ENCODE measurements around the gene GRIK1.

Gene GRIK1

DNA sequence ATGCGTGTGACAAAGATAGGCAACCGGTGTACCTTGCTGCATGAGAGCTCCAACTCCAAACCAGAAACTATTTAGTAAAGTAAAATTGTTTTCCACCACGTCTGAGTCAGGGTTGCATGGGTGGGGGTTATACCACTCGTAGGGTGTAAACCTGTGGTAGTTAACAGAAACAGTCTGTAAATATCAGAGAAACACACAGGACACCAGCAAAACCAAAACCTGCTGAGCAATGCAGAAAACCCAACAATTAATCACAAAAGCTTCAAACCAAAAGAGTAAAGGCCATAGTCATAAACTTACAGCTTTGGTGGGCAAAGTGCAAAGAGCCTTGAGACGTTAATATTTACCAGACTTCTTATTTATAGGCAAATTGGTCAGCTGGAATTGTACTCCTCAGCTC, 358.4 kb downstream of the GRIK1 start:
- no peak for DNase-seq

DNA sequence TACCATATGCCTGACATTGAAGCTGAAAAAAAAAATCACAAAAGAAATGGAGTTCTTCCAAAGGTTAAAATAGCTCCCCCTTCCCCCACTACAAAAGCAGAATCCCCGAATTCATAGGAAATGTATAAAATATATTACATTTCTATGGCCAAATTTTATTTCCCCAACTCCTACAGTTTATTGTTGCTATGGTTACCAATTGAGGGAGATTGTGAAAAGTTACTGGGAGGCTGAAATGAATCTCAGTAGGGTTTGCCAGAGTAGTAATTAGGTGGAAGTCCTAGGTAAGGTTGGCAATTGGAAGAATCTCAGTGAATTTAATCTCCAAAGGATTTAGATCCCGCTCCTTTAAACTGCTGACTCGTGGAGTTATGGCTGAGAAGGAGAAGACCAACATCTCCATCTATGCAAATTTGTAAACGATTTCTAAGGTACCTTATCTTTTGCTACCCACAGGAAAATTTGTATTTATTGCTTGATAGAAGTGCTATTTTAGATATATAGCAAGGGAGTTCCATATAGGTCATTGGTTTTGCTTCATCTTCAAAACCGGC, 359.0 kb downstream of the GRIK1 start:
- no peak for DNase-seq

DNA sequence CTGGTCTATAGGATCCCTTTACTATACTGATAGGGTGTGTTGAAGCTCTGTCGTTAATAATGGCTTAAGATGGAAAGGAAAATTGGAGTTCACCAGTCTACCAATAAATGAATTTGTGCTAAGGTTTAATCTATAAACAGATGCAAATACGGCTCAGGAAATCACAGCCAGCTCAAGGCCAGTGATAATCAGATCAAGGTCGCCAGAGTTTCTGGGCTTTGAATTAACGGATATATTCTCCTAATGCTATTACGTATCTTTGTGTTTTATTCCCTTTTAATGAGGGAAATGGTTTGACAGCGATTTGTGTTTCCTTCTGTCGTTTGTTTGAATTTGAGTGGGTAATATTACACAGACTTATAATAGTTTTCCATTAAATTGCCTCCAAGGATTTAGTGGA, 361.5 kb downstream of the GRIK1 start:
- DNase-seq, result no peak

DNA sequence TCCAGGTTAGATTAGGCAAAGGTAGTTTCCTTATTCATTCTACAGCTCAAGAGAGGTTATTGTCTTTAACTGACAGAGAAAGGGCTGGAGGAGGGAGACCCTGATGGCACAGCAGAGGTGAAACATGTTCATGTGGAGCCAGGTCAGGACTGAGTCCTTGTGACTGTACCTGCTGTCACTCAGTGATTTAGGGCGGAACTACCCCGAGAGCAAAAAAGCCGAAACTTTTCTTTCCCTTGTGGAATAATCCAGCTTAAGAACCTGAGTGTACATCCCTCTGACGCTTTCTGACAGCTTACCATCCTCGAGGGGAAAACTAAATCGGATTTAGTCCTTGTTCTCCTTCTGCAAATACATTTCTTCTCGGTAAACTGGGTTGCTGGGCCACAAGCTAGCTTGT, 367.8 kb downstream of the GRIK1 start:
- no peak for DNase-seq

DNA sequence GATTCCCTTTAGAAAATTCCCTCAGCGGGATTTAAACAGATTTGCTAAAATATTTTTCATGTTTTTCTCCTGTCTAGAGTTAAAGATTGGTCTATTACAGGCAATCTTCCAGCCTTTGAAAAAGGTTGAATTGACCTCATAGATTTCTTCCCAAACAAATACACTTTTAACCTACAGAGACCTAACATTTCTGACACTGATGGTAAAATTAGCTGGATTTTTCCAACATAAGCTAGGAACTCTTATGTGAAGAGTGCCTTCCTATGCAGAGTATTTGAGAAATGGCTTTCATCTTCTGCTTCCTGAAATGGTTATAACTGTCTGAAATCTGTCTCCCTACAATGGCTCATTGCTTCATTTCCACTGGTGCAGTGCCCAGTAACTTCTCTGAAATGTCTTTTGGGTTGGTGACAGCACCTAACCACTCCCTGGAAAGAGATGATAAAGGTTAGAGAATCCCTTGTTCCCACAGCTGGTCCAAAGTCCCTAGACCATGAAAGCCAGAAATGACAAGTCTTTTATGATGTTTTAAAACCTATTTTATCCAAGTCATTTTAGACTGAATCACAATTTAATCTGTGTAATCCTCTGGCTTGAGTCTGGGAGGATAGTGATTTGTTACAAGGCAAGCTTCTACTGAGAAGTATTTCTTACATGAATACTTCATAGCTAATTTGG, 371.6 kb downstream of the GRIK1 start:
- no peak for DNase-seq

DNA sequence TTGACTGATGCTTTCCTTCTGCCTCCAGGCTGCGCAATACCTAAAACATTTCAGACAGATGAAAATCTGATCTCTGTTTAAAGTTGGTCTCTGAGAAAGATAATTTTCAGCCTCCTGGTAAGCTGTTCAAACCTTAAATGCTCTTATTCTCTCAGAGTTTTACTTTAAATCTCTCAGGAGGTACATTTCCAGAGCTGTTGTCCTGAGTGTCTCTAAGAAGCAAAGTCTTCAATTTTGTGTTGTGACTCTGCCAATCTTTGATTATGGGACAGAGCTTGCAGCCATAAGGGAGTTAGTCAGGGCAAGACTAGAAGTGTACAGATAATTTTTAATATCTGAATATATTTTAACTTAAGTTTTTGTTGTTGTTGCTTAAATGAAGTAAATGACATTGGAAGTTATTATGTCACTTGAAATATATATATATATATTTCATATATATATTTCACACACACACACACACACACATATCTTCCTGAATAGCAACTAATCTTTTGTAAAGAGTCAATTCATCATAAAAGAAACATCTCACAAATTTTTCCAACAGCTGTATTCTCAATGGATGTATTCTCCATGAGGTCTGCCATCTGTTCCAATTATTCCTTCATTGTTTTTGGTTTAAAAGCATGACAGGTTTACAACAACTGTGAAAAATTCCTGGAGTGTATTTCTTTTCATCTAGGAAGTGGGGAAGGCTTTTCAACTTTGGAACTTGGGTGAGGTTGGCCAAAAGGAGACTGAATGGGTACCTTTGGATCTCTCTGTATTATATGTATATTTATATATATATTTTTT, 381.7 kb downstream of the GRIK1 start:
- no peak for DNase-seq

DNA sequence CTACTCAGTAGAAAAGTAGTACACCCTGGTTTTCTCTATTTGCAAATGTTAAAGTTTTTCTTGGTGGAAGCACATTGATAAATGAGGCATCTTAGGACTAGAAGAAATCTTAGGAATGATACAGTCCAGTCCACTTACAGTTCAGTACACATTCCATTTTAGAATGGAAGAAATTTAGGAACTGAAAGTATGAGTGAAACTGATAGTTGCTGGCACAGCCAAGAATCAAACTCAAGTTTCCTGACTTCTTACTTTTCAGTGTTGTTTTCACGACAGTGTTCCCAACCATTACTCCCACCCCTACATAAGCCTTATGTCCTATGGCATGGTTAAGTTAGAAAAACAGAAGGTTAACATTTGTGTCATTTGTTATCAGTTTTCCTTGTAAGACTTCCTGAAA, 382.6 kb downstream of the GRIK1 start:
- no peak for DNase-seq

DNA sequence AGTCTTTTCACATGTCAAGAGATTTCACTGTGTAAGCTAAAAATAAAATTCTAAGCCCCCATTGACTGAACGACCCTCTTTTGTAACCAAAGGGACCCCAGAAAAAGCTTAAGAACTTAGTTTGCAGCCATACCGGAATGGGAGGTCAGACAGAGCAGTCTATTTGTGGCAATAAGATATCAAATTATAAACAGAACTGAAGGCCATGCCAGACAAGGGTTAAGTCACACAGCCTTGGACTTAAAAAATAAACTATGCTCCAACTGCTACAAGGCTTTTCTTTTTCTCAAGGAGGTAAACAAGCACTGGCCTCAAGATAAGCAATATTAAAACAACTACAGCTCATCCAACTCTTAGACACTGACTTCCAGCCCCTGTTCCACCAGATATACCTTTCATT, 384.2 kb downstream of the GRIK1 start:
- DNase-seq, result no peak

DNA sequence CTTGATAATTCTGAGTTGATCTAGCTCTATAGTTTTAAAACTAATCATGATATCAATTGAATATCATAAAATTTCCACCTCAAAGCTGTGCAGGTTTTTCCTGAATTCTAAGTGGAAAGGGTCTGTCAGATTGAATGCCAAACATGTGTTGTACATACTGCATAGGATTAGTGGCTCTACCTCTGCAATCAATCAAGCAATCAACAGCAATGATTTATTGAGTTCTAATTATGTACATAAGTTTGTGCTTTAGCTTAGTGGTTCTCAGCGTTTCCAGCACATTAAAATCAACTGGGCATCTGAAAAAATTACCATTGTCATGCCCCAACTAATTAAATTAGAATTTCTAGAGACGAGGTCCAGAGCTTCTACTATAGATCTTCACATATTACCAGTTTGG, 389.6 kb downstream of the GRIK1 start:
- no peak for DNase-seq

DNA sequence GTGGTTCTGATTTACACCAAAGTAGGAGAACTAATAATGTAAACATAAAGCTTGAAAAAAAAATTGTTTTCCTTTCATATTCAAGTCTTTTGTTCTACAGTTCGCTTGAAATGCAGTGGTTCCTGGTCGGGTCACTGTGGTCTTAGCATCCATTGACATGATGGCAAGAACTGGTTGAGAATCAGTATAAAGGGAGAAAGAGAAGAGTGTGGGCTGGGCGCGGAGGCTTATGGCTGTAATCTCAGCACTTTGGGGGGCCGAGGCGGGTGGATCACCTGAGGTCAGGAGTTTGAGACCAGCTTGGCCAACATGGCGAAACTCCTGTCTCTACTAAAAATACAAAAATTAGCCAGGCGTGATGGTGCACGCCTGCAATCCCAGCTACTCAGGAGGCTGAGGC, 390.2 kb downstream of the GRIK1 start:
- no peak for DNase-seq

DNA sequence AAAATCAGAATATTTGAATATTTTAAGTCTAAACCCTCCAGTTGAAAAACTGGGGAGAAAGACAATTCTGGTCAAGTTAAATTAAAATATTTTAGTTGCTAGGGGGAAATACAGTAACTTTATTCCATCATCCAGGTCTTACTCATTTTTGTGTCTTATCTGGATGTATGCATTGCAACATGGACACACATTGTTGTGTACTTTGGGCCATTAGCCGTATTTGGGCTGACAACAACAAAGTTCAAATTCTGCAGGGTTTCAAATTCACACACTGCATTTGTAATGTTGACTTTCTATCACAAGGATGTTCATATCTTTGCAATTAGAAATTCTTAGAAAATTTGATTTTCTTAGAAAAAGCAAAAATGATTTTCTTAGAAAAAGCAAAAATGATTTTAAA, 391.8 kb downstream of the GRIK1 start:
- no peak for DNase-seq

DNA sequence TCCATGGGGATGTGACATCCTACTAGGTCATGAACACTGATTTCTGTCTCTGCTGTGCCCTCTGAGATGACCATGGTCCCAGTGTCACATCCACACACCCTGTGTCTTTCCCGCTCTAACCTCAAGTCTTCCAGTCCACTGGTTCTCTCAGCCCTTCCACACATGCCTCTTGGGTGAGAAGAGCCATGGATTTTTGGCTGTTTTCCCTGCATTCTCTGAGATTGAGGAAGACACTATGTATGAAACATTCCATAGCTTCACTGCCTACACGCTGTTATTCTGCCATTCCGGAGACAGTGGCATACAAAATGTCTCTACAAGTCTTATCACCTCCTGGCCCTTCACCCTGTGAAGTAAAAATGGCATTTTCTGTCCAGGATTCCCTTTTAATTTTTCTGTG, 393.7 kb downstream of the GRIK1 start:
- no peak for DNase-seq

DNA sequence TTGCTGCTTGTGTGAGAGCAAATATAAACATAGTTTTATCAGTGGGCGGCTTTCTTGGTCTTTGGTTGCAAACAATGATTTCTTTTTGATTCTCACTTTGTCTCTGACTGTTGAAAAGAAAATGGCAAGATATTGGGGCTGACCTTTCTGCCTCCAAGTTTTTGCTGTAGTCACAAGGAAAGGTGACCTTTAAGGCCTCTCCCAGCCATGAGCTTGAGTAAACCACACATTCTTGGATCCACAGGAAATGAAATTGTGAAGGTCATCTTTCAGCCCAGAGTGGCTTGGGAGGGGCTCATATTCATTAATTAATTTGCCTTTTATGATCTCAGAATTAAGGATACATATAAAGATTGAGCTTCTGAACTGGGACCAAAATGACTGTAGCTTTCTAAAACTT, 399.5 kb downstream of the GRIK1 start:
- DNase-seq, result no peak

DNA sequence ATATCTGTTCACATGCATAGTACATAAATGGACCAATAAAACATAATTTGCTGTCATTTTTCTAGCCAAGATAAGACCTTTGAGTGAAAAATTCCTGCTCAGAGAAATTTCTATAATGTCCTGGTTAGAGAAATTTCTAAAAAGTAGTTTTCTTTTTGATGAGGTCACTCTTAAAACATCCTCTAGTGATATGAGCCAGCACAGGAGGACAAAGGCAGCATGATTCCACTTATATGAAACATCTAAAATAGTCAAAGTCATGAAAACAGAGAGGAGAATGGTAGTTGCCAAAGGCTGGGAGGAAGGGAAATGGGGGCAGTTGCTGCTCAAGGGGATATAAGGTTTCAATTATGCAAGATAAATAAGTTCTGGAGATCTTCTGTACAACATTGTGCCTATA, 401.7 kb downstream of the GRIK1 start:
- DNase-seq, result no peak

DNA sequence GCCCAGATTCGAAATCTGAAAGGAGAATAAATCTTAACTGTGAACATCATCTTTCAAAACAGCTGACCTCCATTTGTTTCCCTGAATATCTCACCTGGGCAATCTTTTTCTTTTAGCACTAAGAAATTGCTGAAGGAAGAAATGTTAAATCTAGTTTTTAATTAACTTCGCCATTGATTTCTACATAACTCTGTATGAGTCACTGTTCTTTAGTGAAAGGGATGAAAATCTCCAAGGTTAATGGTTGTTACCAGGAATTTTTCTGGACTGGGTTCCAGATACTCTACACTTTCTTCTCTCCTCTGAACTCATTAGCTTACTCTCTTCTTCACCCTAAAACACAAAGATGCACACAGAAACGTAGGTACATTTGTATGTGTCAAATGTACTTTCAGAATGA, 405.3 kb downstream of the GRIK1 start:
- no peak for DNase-seq

DNA sequence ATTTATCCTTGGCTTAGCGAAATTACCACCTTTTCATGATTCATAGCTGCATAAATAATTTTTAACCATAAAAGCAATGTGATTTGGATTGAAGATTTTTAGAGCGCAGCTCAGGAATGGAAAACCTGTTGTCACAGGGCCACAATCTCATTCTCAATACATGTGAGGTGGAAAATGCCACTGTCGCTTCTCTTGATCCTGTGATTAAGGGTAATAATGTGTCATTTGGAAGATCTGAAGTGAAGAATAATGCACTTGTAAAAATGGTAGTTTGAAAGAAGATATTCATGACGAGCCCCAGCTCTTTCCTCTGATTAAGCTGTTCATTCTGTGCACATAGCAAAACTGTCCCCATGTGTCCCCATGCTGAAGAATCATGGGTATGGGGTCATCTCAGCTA, 410.7 kb downstream of the GRIK1 start:
- no peak for DNase-seq

DNA sequence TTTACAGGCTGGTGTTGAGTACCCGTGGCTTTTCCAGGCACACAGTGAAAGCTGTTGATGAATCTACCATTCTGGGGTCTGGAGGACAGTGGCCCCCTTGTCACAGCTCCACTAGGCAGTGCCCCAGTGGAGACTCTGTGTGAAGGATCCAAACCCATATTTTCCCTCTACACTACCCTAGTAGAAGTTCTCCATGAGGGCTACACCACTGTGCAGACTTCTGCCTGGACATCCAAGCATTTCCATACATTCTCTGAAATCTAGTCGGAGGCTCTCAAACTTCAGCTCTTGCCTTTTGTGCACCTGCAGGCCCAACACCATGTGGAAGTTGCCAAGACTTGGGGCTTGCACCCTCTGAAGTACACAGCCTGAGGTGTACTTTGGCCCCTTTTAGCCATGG, 413.3 kb downstream of the GRIK1 start:
- DNase-seq, result no peak

DNA sequence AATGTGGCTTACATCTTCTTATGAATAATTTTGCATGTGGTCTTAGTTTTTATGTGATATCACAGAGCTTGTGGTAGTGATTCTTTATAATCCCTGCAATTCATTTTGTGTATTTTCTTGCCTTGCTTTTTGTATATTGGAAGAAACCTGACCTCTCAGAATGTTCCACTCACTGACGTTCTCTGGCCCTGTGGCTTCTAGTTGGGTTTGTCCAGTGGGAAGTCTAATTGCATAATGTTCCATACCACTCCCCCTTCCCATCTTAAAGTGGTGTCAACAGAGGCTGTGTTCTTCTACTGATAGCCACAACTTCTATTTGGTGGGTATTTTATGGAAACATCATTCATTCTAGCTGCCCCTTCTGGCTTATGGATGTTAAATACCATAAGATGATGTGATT, 415.7 kb downstream of the GRIK1 start:
- DNase-seq, result no peak

DNA sequence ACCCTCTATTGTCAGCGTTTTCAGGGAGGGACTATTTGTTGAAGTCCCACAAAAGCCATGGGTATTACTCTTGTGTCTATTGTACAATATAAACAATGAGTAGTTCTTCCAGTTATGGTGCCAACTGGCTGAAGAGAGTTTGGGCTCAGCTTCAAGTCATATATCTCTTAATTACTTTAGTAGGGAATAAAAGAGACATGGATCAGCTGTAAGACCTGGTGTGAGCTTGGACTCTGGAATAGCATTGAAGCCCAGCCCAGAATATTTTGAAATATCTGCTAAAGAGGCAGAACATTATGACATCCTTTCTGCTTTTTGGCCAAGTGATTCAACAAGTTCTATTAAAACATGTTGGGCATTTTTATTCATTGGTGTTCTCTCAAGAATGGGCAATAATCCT, 416.1 kb downstream of the GRIK1 start:
- DNase-seq, result no peak

DNA sequence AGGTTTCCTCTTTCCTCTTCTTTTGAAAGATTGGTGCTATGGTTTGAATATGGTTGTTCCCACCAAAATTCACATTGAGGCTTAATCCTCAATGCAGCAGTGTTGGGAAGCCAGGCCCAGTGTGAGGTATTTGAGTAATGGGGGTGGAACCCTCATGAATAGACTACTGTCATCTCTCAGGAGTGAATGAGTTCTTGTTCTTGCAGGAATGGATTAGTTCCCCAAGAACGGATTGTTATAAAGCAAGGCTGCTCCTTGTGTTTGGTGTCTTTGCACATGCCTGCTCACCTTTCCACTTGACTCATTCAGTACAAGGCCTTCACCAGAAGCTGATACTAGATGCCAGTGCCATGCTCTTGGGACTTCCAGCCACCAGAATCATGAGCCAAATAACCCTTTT, 417.9 kb downstream of the GRIK1 start:
- DNase-seq, result no peak

DNA sequence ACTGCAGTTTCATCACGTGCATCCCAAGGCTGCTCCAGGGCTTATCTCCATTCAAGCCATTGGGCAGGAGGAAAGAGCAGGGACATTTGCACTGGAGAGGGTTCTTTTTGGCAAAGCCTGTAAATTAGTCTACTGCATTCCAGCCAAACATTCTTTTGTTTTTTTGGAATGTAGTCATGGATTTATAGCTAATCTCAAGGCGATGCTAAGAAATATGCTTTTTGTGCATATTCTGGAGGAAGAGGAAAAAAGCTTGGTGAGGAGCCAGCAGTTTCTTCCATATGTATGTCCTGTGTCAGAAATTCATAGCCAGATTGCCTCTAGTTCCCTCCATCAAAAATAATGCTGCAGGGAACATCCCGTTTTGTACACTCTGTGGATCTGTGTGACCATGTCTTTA, 419.6 kb downstream of the GRIK1 start:
- DNase-seq, result no peak

DNA sequence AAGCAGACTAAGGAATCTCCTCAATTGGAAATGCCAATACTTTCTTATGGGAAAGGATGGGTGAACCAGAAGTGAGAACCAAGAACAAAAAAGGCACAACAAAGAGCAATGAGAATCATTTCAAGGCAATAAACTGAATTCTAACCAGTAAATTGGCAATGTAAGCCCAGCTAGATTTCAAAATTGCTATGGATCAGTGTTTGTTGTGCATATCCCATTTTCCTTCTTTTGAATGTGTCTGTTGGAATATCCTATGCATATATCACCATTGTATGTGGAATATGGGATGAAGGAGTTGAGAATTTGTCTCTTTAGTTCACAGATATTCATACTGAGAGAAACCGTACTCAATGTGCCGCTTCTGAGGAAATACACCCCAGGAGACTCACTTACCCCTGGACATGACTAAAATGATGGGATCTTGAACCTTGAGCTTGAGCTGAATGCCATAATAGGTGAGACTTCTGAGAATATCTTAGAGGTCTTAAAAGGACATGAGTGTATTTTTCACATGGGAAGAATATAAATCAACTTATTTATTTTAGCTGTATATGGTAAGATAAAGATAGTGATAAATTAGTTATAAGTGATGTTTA, 425.0 kb downstream of the GRIK1 start:
- DNase-seq, result no peak

DNA sequence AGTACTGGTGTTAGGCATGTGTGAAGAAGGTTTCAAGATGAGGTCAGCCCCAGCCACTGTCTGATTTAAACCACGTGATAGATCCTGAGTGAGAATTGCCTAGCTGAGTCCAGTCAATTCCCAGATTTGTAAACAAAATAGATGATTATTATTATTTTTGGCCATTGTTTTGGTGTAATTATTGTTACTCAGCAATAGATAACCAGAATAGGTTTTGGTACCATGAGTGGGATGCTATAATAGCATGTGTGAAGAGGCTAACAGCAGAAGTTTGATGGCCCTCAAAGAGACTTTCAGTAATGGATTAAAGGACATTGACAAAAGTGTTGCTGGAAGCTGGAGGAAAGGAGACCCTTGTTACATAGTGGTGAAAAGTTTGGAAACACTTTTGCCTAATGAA, 426.3 kb downstream of the GRIK1 start:
- DNase-seq, result no peak

DNA sequence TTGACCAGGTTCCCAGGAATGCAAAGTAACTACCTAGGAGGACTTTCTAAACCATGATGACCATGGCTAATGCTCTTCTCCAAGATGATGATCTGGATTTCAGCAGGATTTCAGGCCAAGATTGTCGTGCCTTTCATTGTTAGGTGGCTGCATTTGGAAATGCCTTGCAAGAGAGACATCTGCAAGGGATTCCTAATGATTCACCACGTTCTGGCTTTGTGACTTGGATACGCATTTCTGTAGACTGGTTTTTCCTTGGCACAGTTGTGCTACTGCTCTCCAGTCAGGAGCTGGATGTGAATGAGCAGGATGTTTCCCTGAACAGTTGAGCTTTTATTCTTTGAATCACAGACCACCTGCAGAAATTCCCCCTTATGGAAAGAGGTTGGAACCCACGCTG, 428.7 kb downstream of the GRIK1 start:
- DNase-seq, result no peak
